Choroid plexus epithelial cell (primary cell): ENCODE data around the gene SYK.
A peak's percentile ranks its signal among the peaks of the same experiment; 100 is the strongest.

ENCODE experiments used
- DNase-seq: peaks from one replicate; pipeline ENCODE4 v3.0.0-alpha.2; 2010; ENCODE audit warnings: low read depth
- H3K4me3 ChIP-seq: 2 replicates; pipeline ENCODE4 v1.5.1; 2011; ENCODE audit warnings: low read depth, mild to moderate bottlenecking, control low read depth, low read length, moderate library complexity
- TF ChIP-seq, protein P1 (sequence below): conservative IDR thresholded peaks from 2 replicates; pipeline ENCODE4 v1.5.1; 2011; ENCODE audit warnings: low read depth, mild to moderate bottlenecking, control low read depth, inconsistent platforms, low read length, moderate library complexity

The SYK gene

DNA sequence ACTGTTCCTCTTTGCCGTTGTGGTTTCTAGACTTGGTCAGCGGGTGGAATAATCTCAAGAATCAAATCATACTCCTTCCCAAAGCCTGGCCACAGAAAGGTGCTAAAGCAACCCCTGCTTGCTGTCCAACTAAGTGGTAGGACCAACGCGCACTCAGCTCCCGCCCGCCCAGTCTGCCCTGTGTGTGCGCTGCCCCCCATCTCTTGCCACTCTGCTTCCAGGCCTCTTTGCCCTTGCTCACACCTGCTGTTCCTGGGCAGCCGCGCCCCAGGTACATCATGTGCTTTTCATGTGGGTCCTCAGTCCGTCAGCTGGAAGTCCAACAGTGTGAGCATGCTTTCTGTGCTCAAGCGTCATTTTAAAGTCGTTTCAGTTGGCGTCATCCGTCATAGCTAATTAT is 65.5 kb downstream of the SYK start:
- TF ChIP-seq, protein P1, sequence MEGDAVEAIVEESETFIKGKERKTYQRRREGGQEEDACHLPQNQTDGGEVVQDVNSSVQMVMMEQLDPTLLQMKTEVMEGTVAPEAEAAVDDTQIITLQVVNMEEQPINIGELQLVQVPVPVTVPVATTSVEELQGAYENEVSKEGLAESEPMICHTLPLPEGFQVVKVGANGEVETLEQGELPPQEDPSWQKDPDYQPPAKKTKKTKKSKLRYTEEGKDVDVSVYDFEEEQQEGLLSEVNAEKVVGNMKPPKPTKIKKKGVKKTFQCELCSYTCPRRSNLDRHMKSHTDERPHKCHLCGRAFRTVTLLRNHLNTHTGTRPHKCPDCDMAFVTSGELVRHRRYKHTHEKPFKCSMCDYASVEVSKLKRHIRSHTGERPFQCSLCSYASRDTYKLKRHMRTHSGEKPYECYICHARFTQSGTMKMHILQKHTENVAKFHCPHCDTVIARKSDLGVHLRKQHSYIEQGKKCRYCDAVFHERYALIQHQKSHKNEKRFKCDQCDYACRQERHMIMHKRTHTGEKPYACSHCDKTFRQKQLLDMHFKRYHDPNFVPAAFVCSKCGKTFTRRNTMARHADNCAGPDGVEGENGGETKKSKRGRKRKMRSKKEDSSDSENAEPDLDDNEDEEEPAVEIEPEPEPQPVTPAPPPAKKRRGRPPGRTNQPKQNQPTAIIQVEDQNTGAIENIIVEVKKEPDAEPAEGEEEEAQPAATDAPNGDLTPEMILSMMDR = no peak
- no peak for DNase-seq
- no peak overlapping the region for H3K4me3 ChIP-seq

- H3K4me3 ChIP-seq = no peak overlapping the region
- DNase-seq = peak; percentile 35
- TF ChIP-seq, protein P1 = no peak
Observed at GRCh38 chr9:90868555-90868954, 66.9 kb downstream of the SYK start.

GRCh38 chr9:90869361-90869760 is 67.7 kb downstream of the SYK start:
- TF ChIP-seq, protein P1 = no peak
- no peak for DNase-seq
- no peak overlapping the region for H3K4me3 ChIP-seq

DNA sequence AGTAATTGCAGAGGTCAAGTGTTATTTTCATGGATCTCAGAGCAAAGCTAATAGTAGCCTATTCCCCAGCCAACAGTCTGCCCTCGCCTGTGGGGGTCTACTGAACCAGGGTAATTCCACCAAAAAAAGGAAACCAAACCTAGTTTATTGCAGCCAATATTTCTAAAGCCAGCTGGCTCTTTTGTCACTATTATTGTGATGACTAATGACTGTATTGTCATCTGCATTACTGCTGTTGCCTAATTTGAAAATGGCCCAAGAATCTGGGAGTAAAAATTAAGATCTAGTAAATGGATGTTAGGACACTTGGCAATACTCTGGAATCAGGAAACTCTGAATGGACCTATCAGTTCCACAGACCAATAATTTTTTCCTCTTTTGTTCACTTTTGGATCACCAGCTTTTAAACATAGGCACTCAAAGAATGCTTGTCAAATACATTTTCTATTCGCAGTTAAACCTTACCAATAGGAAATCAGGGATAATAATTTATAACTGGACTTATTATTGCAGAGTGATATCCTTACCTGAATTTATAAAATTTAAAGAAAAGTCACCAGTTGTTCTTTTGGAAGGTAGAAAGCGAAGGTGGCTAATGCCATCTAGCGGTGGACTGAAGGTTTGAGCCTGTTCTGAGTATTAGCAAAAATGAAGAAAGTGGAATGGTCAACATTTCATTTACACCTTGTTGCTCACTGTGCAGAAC is 69.2 kb downstream of the SYK start:
- TF ChIP-seq, protein P1 = peak; percentile 94
- H3K4me3 ChIP-seq = no peak overlapping the region
- peak; percentile 69 for DNase-seq

DNA sequence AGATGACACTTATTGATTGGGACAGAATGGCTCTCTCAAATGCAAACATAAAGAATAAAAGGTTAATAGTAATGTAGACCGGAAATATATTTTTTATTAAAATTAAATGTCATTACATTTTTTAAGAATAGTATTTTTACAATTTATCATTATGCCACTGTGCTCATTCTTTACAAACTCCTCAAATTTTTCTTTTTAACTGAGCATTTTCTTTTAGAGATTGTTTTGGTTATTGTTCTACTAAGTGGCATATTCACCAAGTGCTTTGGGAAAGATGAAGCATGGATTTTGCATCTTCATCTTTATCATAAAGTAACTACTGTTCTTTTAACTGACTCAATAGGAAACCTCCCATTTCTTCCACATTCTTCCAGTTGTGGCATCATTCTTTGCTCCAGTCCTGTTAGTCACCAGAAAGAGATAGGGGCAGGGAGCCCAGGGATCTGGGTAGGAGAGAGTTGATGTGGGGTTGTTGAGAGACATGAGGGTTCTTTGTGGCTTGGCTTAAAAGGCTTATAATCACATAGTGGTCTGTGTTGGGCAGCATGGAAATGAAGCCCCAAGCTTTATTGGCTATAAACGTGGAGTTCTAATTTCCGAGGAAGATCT is 69.8 kb downstream of the SYK start:
- TF ChIP-seq, protein P1 = no peak
- no peak overlapping the region for H3K4me3 ChIP-seq
- DNase-seq = no peak

DNA sequence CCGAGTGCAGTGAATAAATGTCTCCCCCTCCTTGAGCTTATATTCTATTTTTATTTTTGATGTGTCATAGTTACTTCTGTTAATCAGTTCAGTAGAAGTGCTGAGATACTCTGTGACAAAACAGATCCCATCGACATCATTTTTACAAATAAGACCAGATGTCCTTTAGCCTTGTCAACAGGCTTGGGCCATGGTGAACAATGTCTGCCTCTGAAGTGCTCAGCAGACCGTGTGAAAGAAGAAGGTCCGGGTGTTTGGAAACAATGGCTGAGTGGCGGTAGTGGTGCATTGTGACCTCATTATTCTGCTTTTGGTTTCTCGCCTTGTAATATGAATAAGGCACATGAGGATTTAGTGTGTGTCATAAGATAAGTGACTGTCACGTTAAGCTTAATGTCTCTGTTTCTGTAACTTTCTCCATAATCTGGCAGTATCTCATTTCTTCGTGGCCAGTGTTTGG is 71.2 kb downstream of the SYK start:
- DNase-seq = no peak
- TF ChIP-seq, protein P1 = no peak
- H3K4me3 ChIP-seq = no peak overlapping the region

DNA sequence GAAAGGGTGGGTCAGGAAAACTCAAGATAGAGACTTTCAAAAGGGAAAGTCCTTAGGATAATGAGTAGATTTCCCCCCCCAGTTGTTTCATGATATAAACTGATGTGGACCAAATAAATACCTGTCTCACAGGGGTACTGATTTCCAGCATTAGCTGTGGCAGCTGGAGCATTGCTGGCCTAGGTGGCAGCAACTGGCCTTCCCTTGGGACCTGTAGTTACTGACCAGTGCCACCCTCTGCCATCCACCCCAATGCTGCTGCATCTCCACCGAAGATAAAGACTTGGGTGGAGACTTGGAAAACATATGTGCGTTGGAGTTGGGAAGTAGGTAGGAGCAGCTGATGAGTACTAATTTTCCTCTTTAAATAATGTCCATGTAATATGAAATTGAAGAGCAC is 71.8 kb downstream of the SYK start:
- DNase-seq = no peak
- no peak overlapping the region for H3K4me3 ChIP-seq
- TF ChIP-seq, protein P1 = no peak
